ENCODE data around the gene SPEG.

GRCh38 chr2:219452361-219453317 is 18.0 kb downstream of the SPEG start:
- no peak for TF ChIP-seq POLR2AphosphoS5 (IDR thresholded peaks at IDR 0.05; ENCODE audit: low read depth)
- TF ChIP-seq CTCF (conservative IDR thresholded peaks at IDR 0.05; ENCODE audit: low read depth in 2 of 2) = no peak
- no peak for TF ChIP-seq REST (IDR thresholded peaks at IDR 0.05; ENCODE audit: unreplicated experiment)

All from GM23338 (cell line).